Fibroblast of villous mesenchyme (primary cell): Measurements from ENCODE around the gene NPIPA3. TPM values are rescaled to one million over a fixed set of nuclear protein-coding genes. Genes with fewer than 3 reads are reported as not detected.
"Not testable (repeated sequence)": the region's sequence is repeated elsewhere in the genome, so short reads cannot be mapped to it uniquely, and the experiment has no call there.

Source experiments
- DNase-seq: peaks from one replicate; pipeline ENCODE4 v3.0.0-alpha.2; 2010; ENCODE audit warnings: low read depth
- H3K4me3 ChIP-seq: 2 replicates; pipeline ENCODE4 v1.5.1; 2011; ENCODE audit warnings: low read depth, mild to moderate bottlenecking, low read length
- total RNA-seq: library from RNA; depleted of rRNA; stranded (reverse); fragments of >200 nt; gene quantifications from 2 replicates; pipeline ENCODE4 v1.2.3, GENCODE V29; 2012

Gene NPIPA3
- total RNA-seq, 1 donor, result 0.43 TPM

GRCh38 chr16:14742273-14743128 lies 39.3 kb downstream of the NPIPA3 start, which contains the start of gene NPIPA2:
NPIPA2 (plus strand) TSS chr16:14742533; CDS start chr16:14748066, 5,533 bp downstream.
- not testable (repeated sequence) for H3K4me3 ChIP-seq, DNase-seq

GRCh38 chr16:14773654-14774053 lies 70.4 kb downstream of the NPIPA3 start:
- DNase-seq, H3K4me3 ChIP-seq: not testable (repeated sequence)

- not testable (repeated sequence) for H3K4me3 ChIP-seq, DNase-seq
These were observed 72.4 kb downstream of the NPIPA3 start for GRCh38 chr16:14775624-14776023.

Other genes with a start within 250 kb of the NPIPA3 start
- 29.6 and 35.4 TPM in 2 replicates for gene PARN, start 73.2 kb upstream of the NPIPA3 start, total RNA-seq
- gene BFAR, start 70.5 kb upstream of the NPIPA3 start, total RNA-seq, result 97.0 and 111 TPM in 2 replicates
- gene PLA2G10, start 9.1 kb upstream of the NPIPA3 start, total RNA-seq, result not detected in 2 replicates
- gene NPIPA2, start 39.1 kb downstream of the NPIPA3 start, total RNA-seq, result 0.32 and 0.43 TPM in 2 replicates
- gene NOMO1, start 130.3 kb downstream of the NPIPA3 start, total RNA-seq, result 70.2 and 80.3 TPM in 2 replicates
- gene NPIPA1, start 234.0 kb downstream of the NPIPA3 start, total RNA-seq, result 30.9 and 39.3 TPM in 2 replicates